ENCODE results near the gene RGS17.
A peak's percentile ranks its signal among the peaks of the same experiment; 100 is the strongest.

RGS17 gene

GRCh38 chr6:153028963-153029362 is 102.1 kb downstream of the RGS17 start:
- TF ChIP-seq, protein P1, sequence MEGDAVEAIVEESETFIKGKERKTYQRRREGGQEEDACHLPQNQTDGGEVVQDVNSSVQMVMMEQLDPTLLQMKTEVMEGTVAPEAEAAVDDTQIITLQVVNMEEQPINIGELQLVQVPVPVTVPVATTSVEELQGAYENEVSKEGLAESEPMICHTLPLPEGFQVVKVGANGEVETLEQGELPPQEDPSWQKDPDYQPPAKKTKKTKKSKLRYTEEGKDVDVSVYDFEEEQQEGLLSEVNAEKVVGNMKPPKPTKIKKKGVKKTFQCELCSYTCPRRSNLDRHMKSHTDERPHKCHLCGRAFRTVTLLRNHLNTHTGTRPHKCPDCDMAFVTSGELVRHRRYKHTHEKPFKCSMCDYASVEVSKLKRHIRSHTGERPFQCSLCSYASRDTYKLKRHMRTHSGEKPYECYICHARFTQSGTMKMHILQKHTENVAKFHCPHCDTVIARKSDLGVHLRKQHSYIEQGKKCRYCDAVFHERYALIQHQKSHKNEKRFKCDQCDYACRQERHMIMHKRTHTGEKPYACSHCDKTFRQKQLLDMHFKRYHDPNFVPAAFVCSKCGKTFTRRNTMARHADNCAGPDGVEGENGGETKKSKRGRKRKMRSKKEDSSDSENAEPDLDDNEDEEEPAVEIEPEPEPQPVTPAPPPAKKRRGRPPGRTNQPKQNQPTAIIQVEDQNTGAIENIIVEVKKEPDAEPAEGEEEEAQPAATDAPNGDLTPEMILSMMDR (IDR thresholded peaks at IDR 0.05; ENCODE audit: borderline replicate concordance, insufficient read depth, low read depth, low read length): no peak
- H3K4me3 ChIP-seq (ENCODE audit: low read depth, low read length): no peak overlapping the region

- H3K4me3 ChIP-seq (ENCODE audit: low read depth, low read length): no peak overlapping the region
- TF ChIP-seq, protein P1 (IDR thresholded peaks at IDR 0.05; ENCODE audit: borderline replicate concordance, insufficient read depth, low read depth, low read length): no peak
Measured at GRCh38 chr6:153028286-153028685, 102.8 kb downstream of the RGS17 start.

DNA sequence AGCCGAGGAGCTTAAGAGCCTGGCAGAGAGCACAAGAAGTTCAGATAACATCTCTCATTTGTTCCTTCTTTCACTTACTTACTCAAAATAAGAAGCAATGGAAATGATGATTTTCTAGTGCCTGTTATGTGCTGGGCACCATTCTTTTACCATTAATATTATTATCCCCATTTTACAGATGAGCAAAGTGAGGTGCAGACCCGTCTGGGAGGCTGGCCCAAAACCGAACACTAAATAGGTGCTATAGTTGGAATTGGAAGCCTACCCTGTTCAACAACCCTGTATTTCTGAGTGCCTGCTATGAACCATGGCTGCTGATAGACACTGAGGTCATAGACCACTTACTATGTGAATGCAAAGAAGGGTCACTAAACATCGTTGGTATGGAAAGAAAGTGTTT is 103.6 kb downstream of the RGS17 start:
- no peak overlapping the region for H3K4me3 ChIP-seq (ENCODE audit: low read depth, low read length)
- TF ChIP-seq, protein P1 (IDR thresholded peaks at IDR 0.05; ENCODE audit: borderline replicate concordance, insufficient read depth, low read depth, low read length): no peak

- no peak overlapping the region for H3K4me3 ChIP-seq (ENCODE audit: low read depth, low read length)
- TF ChIP-seq, protein P1 (IDR thresholded peaks at IDR 0.05; ENCODE audit: borderline replicate concordance, insufficient read depth, low read depth, low read length): no peak
Measured at GRCh38 chr6:153024709-153025017, 106.4 kb downstream of the RGS17 start.

- no peak overlapping the region for H3K4me3 ChIP-seq (ENCODE audit: low read depth, low read length)
- TF ChIP-seq, protein P1 (IDR thresholded peaks at IDR 0.05; ENCODE audit: borderline replicate concordance, insufficient read depth, low read depth, low read length): peak; percentile 58
Measured at GRCh38 chr6:153023977-153024708, 106.9 kb downstream of the RGS17 start.

GRCh38 chr6:153018355-153018754 is 112.7 kb downstream of the RGS17 start:
- TF ChIP-seq, protein P1 (IDR thresholded peaks at IDR 0.05; ENCODE audit: borderline replicate concordance, insufficient read depth, low read depth, low read length): no peak
- H3K4me3 ChIP-seq (ENCODE audit: low read depth, low read length): no peak overlapping the region

- H3K4me3 ChIP-seq (ENCODE audit: low read depth, low read length): no peak overlapping the region
- TF ChIP-seq, protein P1 (IDR thresholded peaks at IDR 0.05; ENCODE audit: borderline replicate concordance, insufficient read depth, low read depth, low read length): no peak
Measured at GRCh38 chr6:153016846-153017245, 114.2 kb downstream of the RGS17 start.

All from GM12875 (cell line).